Activated T-helper 1 cell treated with Interleukin-2 at 50 U/mL for 16 hours (primary cell): ENCODE measurements around the gene KCNJ5.

Experiments
- DNase-seq: peaks from one replicate; pipeline ENCODE4 v3.0.0-alpha.2; 2020; ENCODE audit warnings: low read depth

Gene KCNJ5

GRCh38 chr11:128895526-128895925 lies 4.4 kb downstream of the KCNJ5 start:
- no peak for DNase-seq

- no peak for DNase-seq
Measured at GRCh38 chr11:128896356-128896755, 5.2 kb downstream of the KCNJ5 start.

- DNase-seq, result no peak
Measured at GRCh38 chr11:128897826-128898225, 6.7 kb downstream of the KCNJ5 start.

GRCh38 chr11:128898580-128899344 lies 7.6 kb downstream of the KCNJ5 start:
- no peak for DNase-seq

GRCh38 chr11:128900468-128900867 lies 9.3 kb downstream of the KCNJ5 start:
- no peak for DNase-seq

GRCh38 chr11:128901653-128902514 lies 10.7 kb downstream of the KCNJ5 start:
- no peak for DNase-seq

GRCh38 chr11:128902515-128903066 lies 11.4 kb downstream of the KCNJ5 start:
- no peak for DNase-seq

- DNase-seq, result no peak
Measured at GRCh38 chr11:128903248-128904061, 12.3 kb downstream of the KCNJ5 start.

GRCh38 chr11:128904303-128904655 lies 13.1 kb downstream of the KCNJ5 start:
- DNase-seq, result no peak

- no peak for DNase-seq
Measured at GRCh38 chr11:128904656-128905344, 13.6 kb downstream of the KCNJ5 start.

GRCh38 chr11:128905345-128906184 lies 14.4 kb downstream of the KCNJ5 start:
- no peak for DNase-seq

- no peak for DNase-seq
Measured at GRCh38 chr11:128906185-128907050, 15.3 kb downstream of the KCNJ5 start.

GRCh38 chr11:128907585-128907984 lies 16.4 kb downstream of the KCNJ5 start:
- DNase-seq, result no peak

GRCh38 chr11:128908391-128909246 lies 17.5 kb downstream of the KCNJ5 start:
- no peak for DNase-seq

- no peak for DNase-seq
Measured at GRCh38 chr11:128909438-128910125, 18.4 kb downstream of the KCNJ5 start.

GRCh38 chr11:128910576-128910975 lies 19.4 kb downstream of the KCNJ5 start:
- no peak for DNase-seq

GRCh38 chr11:128911239-128911638 lies 20.1 kb downstream of the KCNJ5 start:
- no peak for DNase-seq

GRCh38 chr11:128911701-128912100 lies 20.5 kb downstream of the KCNJ5 start:
- no peak for DNase-seq
